HL-60/S4 treated with retinoic acid at 250 ng/mL for 4 days and 3 days (cell line): ENCODE results near the gene CD3D.

Experiments used
- in situ Hi-C: fragments of 300-500 bp; cut with MboI; formaldehyde crosslinking; loops from 2 replicates; pipeline ENCODE4 v1.7.0; 2022; ENCODE audit warnings: low sequenced_read_pairs

Gene CD3D

GRCh38 chr11:118304568-118305248 is 37.8 kb downstream of the CD3D start, which contains the start of gene CD3E:
CD3E (plus strand) TSS chr11:118304730; CDS start chr11:118304953, 223 bp downstream.
- in situ Hi-C loops, result no loop called here

GRCh38 chr11:118304227-118304567 is 38.3 kb downstream of the CD3D start:
- in situ Hi-C loops, result no loop called here

- in situ Hi-C loops, result no loop called here
Observed at GRCh38 chr11:118301600-118302195, 40.8 kb downstream of the CD3D start.

- in situ Hi-C loops, result no loop called here
Observed at GRCh38 chr11:118295815-118296454, 46.6 kb downstream of the CD3D start.

GRCh38 chr11:118295199-118295598 is 47.3 kb downstream of the CD3D start:
- in situ Hi-C loops, result no loop called here

- in situ Hi-C loops, result no loop called here
Observed at GRCh38 chr11:118294053-118294452, 48.5 kb downstream of the CD3D start.

GRCh38 chr11:118291477-118292135 is 50.9 kb downstream of the CD3D start:
- in situ Hi-C loops, result no loop called here

GRCh38 chr11:118290923-118291322 is 51.6 kb downstream of the CD3D start:
- in situ Hi-C loops, result no loop called here

GRCh38 chr11:118289401-118289800 is 53.1 kb downstream of the CD3D start:
- in situ Hi-C loops, result loop anchor here (10.0 kb wide), 1 partner anchor 95 kb away; no protein-coding TSS in a partner anchor
